PC-3 (cell line): Measurements from ENCODE around the gene GLIPR1.

Experiments used
- CTCF ChIP-seq: fragments of 300-600 bp; sonication (generic); conservative IDR thresholded peaks from 2 replicates; pipeline ENCODE4 v1.5.1; 2017; ENCODE audit warnings: antibody characterized with exemption, low read depth, mild to moderate bottlenecking, low read length
- EZH2 ChIP-seq: fragments of 300-600 bp; sonication (generic); IDR thresholded peaks from one replicate; pipeline ENCODE4 v1.6.1; 2017; ENCODE audit warnings: antibody characterized with exemption, mild to moderate bottlenecking, low read length; ENCODE audit not compliant: unreplicated experiment
- EZH2phosphoT487 ChIP-seq: fragments of 300-600 bp; sonication (generic); IDR thresholded peaks from 2 replicates; pipeline ENCODE4 v1.6.1; 2018; ENCODE audit warnings: mild to moderate bottlenecking, antibody characterized with exemption, low read length, borderline replicate concordance

- TF ChIP-seq CTCF (peak; percentile 38), EZH2phosphoT487 (no peak), EZH2 (no peak)
Observed at GRCh38 chr12:75525263-75525662, 44.7 kb downstream of the GLIPR1 start.
